KMS-11 (cell line): ENCODE measurements around the gene ING2.

ENCODE experiments used
- H2AFZ ChIP-seq: fragments of 200-600 bp; sonication (generic); 2 replicates; pipeline ENCODE4 v1.6.1; 2016; ENCODE audit warnings: antibody characterized with exemption, mixed run types, low read depth
- H3K27ac ChIP-seq: fragments of 200-600 bp; sonication (generic); 2 replicates; pipeline ENCODE4 v1.6.1; 2016; ENCODE audit warnings: mild to moderate bottlenecking, mixed run types
- H3K27me3 ChIP-seq: fragments of 200-600 bp; sonication (generic); 2 replicates; pipeline ENCODE4 v1.6.1; 2017; ENCODE audit warnings: mild to moderate bottlenecking, low read depth, mixed run types, moderate library complexity; ENCODE audit not compliant: insufficient read depth
- H3K36me3 ChIP-seq: fragments of 200-600 bp; sonication (generic); 2 replicates; pipeline ENCODE4 v1.6.1; 2017; ENCODE audit warnings: mild to moderate bottlenecking, mixed run types; ENCODE audit not compliant: insufficient read depth
- H3K4me1 ChIP-seq: fragments of 200-600 bp; sonication (generic); 2 replicates; pipeline ENCODE4 v1.6.1; 2016; ENCODE audit warnings: mild to moderate bottlenecking, low read depth, mixed run types; ENCODE audit not compliant: poor library complexity, severe bottlenecking
- H3K4me2 ChIP-seq: fragments of 200-600 bp; sonication (generic); 2 replicates; pipeline ENCODE4 v1.7.0; 2016; ENCODE audit warnings: mild to moderate bottlenecking, mixed run types
- H3K4me3 ChIP-seq: fragments of 200-600 bp; sonication (generic); IDR thresholded peaks from 2 replicates; pipeline ENCODE4 v1.6.1; 2017; ENCODE audit warnings: low read depth, low read length, mixed read lengths; ENCODE audit not compliant: insufficient read depth
- H3K79me2 ChIP-seq: fragments of 200-600 bp; sonication (generic); 2 replicates; pipeline ENCODE4 v1.6.1; 2016; ENCODE audit warnings: low read depth, mixed run types; ENCODE audit not compliant: insufficient read depth
- H3K9ac ChIP-seq: fragments of 200-600 bp; sonication (generic); 2 replicates; pipeline ENCODE4 v1.6.1; 2016; ENCODE audit warnings: mild to moderate bottlenecking, mixed run types
- H4K20me1 ChIP-seq: fragments of 200-600 bp; sonication (generic); 2 replicates; pipeline ENCODE4 v1.6.1; 2016; ENCODE audit warnings: mild to moderate bottlenecking, mixed run types; ENCODE audit not compliant: insufficient read depth
- CTCF ChIP-seq: fragments of 200-600 bp; sonication (generic); conservative IDR thresholded peaks from 2 replicates; pipeline ENCODE4 v1.6.1; 2017; ENCODE audit warnings: low read depth, mild to moderate bottlenecking, antibody characterized with exemption, low read length, moderate library complexity, mixed read lengths

ING2 gene

GRCh38 chr4:183540410-183541009 lies 35.7 kb downstream of the ING2 start:
- H3K27ac ChIP-seq = no peak overlapping the region
- no peaks in the 10 kb centered on the region for H4K20me1 ChIP-seq
- H3K36me3 ChIP-seq = no peaks in the 10 kb centered on the region
- no peak overlapping the region for H3K4me2 ChIP-seq
- no peak overlapping the region for H3K4me3 ChIP-seq
- no peak overlapping the region for H2AFZ ChIP-seq
- H3K4me1 ChIP-seq = no peaks in the 10 kb centered on the region
- H3K9ac ChIP-seq = no peak overlapping the region
- TF ChIP-seq CTCF = no peak
- H3K27me3 ChIP-seq = no peaks in the 10 kb centered on the region
- H3K79me2 ChIP-seq = no peaks in the 10 kb centered on the region

GRCh38 chr4:183541010-183541751 lies 36.3 kb downstream of the ING2 start:
- Histone ChIP-seq H3K4me3 (no peak overlapping the region), H3K9ac (no peak overlapping the region), H3K79me2 (no peaks in the 10 kb centered on the region), H4K20me1 (no peaks in the 10 kb centered on the region), H3K4me2 (no peak overlapping the region), H3K4me1 (no peaks in the 10 kb centered on the region), H3K27ac (no peak overlapping the region), H3K27me3 (no peaks in the 10 kb centered on the region), H2AFZ (no peak overlapping the region), H3K36me3 (no peaks in the 10 kb centered on the region)
- TF ChIP-seq CTCF = no peak

DNA sequence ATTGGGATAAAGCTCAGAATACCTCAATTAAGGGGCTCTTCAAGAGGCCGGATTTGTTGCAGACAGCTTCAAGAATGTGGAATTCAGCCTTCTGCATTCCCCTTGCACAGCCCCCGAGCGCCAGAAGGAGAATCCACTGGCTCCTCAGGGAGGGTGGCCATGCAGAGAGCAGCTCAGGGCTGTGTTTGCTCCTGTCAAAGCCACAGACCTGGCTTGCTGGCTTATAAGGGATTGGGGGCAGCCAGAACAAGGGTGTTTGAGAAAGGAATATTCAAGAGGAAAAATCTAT lies 36.8 kb downstream of the ING2 start:
- H3K79me2 ChIP-seq = no peaks in the 10 kb centered on the region
- no peaks in the 10 kb centered on the region for H3K4me1 ChIP-seq
- no peak overlapping the region for H3K27ac ChIP-seq
- H2AFZ ChIP-seq = no peak overlapping the region
- TF ChIP-seq CTCF = no peak
- H3K4me2 ChIP-seq = no peak overlapping the region
- H3K9ac ChIP-seq = no peak overlapping the region
- H3K27me3 ChIP-seq = no peaks in the 10 kb centered on the region
- no peak overlapping the region for H3K4me3 ChIP-seq
- H4K20me1 ChIP-seq = no peaks in the 10 kb centered on the region
- H3K36me3 ChIP-seq = no peaks in the 10 kb centered on the region

GRCh38 chr4:183543435-183543834 lies 38.6 kb downstream of the ING2 start:
- Histone ChIP-seq H2AFZ (no peak overlapping the region), H3K4me1 (no peaks in the 10 kb centered on the region), H3K27me3 (no peaks in the 10 kb centered on the region), H3K27ac (no peak overlapping the region), H4K20me1 (no peaks in the 10 kb centered on the region), H3K4me2 (no peak overlapping the region), H3K36me3 (no peaks in the 10 kb centered on the region), H3K79me2 (no peaks in the 10 kb centered on the region), H3K4me3 (no peak overlapping the region), H3K9ac (no peak overlapping the region)
- TF ChIP-seq CTCF = no peak
